ENCODE data around the gene LRRC45.

Gene LRRC45

DNA sequence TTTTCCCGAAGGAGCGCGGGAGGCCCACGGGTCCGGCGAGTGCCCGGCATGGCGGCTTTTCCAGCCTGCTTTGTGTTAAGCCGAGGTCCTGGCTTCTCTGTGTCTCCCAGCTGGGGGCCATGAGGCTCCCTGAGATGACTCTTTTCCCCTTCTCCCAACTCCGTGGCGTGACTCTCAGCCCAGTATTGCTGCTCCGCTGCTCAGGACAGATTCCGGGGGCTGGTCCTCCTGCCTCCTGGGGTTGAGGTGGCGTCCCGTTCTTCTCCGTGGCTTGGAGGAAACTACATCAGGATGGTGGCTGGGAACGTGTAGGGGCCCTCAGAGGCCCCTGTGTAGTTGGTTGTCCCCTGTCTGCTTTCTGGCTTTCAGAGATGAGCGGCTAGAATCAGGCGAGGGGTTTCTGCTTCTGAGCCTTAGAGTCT is 29.5 kb downstream of the LRRC45 start:
- Histone ChIP-seq H3K4me1 (ENCODE audit: control insufficient read depth, insufficient read depth, low read length) (peaks cover 7% of the 10 kb centered on the region), H3K36me3 (ENCODE audit: control insufficient read depth in 2 of 2, insufficient read depth in 1 of 2, low read length in 2 of 2) (peaks cover 0 to 78% of the 10 kb centered on the region in 2 experiments; a peak in 2 of 3 replicates), H3K4me3 (ENCODE audit: low read depth, low read length) (peak overlapping the region; percentile 83), H3K9me3 (ENCODE audit: control insufficient read depth, insufficient read depth, low read depth, low read length) (no peaks in the 10 kb centered on the region), H3K27ac (ENCODE audit: extremely low read depth, low read depth, low read length) (peak overlapping the region; percentile 73)
- TF ChIP-seq, protein P1, sequence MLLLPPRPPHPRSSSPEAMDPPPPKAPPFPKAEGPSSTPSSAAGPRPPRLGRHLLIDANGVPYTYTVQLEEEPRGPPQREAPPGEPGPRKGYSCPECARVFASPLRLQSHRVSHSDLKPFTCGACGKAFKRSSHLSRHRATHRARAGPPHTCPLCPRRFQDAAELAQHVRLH (tag by site-specific recombination; IDR thresholded peaks at IDR 0.05) = no peak
- TF ChIP-seq ZNF530 (tag by site-specific recombination; IDR thresholded peaks at IDR 0.05; ENCODE audit: low read depth) (no peak), ZNF600 (tag by site-specific recombination; IDR thresholded peaks at IDR 0.05) (peak; percentile 3; the same call in 1 of the 2 replicates), GLIS2 (tag by site-specific recombination; IDR thresholded peaks at IDR 0.05) (0 out of 2 replicates have a peak, but pooled peaks have one; percentile 5), ZIC2 (tag by site-specific recombination; IDR thresholded peaks at IDR 0.05) (peak; percentile 2; the same call in 1 of the 2 replicates)
- POLR2A ChIA-PET = interaction anchor here (0.5 to 14.2 kb wide), 10 partner anchors 9 to 243 kb away, joined by 3 to 96 read pairs (median 4); partner anchors contain the start of genes DCXR, DUS1L, FASN and RAC3
- CTCF ChIA-PET = interaction anchor here (0.7 kb wide), 2 partner anchors 15 to 33 kb away, joined by 3 read pairs; partner anchors contain the start of gene DCXR

DNA sequence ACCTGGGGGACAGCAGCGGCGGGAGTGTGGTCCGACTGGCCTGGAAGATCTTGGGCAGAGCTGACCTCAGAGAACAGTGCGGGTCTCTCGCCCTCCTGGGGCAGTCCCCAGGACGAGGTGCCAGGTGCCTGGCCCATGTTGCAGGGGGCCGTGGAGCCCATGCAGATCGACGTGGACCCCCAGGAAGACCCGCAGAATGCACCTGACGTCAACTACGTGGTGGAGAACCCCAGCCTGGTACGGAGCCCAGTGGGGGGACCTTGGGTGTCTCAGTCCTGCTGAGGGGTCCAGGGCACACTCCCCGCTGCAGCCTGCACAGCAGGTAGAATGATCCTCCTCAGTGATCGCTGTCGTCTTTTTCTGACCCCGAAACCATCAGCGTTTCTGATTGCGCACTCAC is 30.0 kb downstream of the LRRC45 start:
- ChIA-PET POLR2A (interaction anchor here (0.6 to 14.2 kb wide), 7 partner anchors 8 to 123 kb away, joined by 3 to 96 read pairs (median 4); partner anchors contain the start of genes CENPX, DCXR, LRRC45 and RAC3), CTCF (interaction anchor here (0.7 to 1.8 kb wide), 2 partner anchors 23 to 34 kb away, joined by 3 to 8 read pairs; no protein-coding TSS in a partner anchor)
- H3K4me3 ChIP-seq (ENCODE audit: low read depth, low read length) = peak overlapping the region; percentile 83
- no peak for TF ChIP-seq ZNF184 (tag by site-specific recombination; IDR thresholded peaks at IDR 0.05)
- TF ChIP-seq MEIS1 (CRISPR knock-in tag; IDR thresholded peaks at IDR 0.05; ENCODE audit: borderline replicate concordance) = no peak
- TF ChIP-seq GLIS2 (tag by site-specific recombination; IDR thresholded peaks at IDR 0.05) = peak; percentile 49; the same call in 1 of the 2 replicates
- no peak for TF ChIP-seq ZNF175 (tag by site-specific recombination; IDR thresholded peaks at IDR 0.05)
- TF ChIP-seq, protein P2, sequence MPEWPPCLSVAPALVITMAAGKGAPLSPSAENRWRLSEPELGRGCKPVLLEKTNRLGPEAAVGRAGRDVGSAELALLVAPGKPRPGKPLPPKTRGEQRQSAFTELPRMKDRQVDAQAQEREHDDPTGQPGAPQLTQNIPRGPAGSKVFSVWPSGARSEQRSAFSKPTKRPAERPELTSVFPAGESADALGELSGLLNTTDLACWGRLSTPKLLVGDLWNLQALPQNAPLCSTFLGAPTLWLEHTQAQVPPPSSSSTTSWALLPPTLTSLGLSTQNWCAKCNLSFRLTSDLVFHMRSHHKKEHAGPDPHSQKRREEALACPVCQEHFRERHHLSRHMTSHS (tag by site-specific recombination; IDR thresholded peaks at IDR 0.05) = no peak
- peaks cover 0 to 78% of the 10 kb centered on the region in 2 experiments; a peak in 2 of 3 replicates for H3K36me3 ChIP-seq (ENCODE audit: control insufficient read depth in 2 of 2, insufficient read depth in 1 of 2, low read length in 2 of 2)
- H3K4me1 ChIP-seq (ENCODE audit: control insufficient read depth, insufficient read depth, low read length) = peaks cover 7% of the 10 kb centered on the region
- H3K9me3 ChIP-seq (ENCODE audit: control insufficient read depth, insufficient read depth, low read depth, low read length) = no peaks in the 10 kb centered on the region
- H3K27ac ChIP-seq (ENCODE audit: extremely low read depth, low read depth, low read length) = peak overlapping the region; percentile 73

DNA sequence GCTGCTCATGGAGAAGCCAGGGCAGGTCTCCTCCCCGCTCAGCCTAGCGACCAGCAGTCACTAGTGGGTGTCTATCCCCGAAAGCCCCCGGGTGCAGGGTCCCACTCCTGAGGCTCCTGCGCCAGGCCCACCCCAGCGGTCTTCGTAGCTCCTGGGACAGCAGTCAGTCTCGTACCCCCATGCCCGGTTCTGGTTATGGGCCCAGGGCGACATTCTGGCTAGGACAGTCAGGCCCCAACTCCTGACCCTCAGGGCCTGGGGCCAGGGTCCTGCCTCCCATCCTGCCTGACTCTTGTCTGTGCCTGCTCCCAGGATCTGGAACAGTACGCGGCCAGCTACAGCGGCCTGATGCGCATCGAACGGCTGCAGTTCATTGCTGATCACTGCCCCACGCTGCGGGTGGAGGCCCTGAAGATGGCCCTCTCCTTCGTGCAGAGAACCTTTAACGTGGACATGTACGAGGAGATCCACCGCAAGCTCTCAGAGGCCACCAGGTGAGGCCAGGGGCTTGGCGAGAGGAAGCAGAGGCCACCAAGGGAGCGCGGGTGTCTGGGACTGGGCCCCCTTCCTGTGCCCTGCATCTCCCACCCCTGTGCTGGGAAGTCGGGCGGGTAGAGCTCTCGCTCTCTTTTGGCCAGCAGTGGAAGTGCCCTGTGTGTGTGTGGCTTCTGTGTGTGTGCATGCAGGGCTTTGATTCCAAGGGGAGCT is 30.6 kb downstream of the LRRC45 start:
- H3K27ac ChIP-seq (ENCODE audit: extremely low read depth, low read depth, low read length) = peak overlapping the region; percentile 36; the same call in 1 of the 2 replicates
- ChIA-PET CTCF (interaction anchor here (0.7 to 1.8 kb wide), 2 partner anchors 24 to 28 kb away, joined by 3 to 8 read pairs; no protein-coding TSS in a partner anchor), POLR2A (interaction anchor here (0.5 to 14.2 kb wide), 8 partner anchors 9 to 123 kb away, joined by 3 to 96 read pairs (median 4); partner anchors contain the start of genes CENPX, DCXR, LRRC45 and RAC3)
- peaks cover 0 to 78% of the 10 kb centered on the region in 2 experiments; a peak in 2 of 3 replicates for H3K36me3 ChIP-seq (ENCODE audit: control insufficient read depth in 2 of 2, insufficient read depth in 1 of 2, low read length in 2 of 2)
- no peaks in the 10 kb centered on the region for H3K9me3 ChIP-seq (ENCODE audit: control insufficient read depth, insufficient read depth, low read depth, low read length)
- H3K4me3 ChIP-seq (ENCODE audit: low read depth, low read length) = no peak overlapping the region
- peaks cover 7% of the 10 kb centered on the region for H3K4me1 ChIP-seq (ENCODE audit: control insufficient read depth, insufficient read depth, low read length)
- TF ChIP-seq KLF10 (tag by site-specific recombination; IDR thresholded peaks at IDR 0.05) = no peak
- no peak for TF ChIP-seq ZNF555 (tag by site-specific recombination; conservative IDR thresholded peaks at IDR 0.05)
- no peak for TF ChIP-seq IKZF3 (tag by site-specific recombination; IDR thresholded peaks at IDR 0.05)
- no peak for TF ChIP-seq ZNF623 (tag by site-specific recombination; IDR thresholded peaks at IDR 0.05)
- no peak for TF ChIP-seq ZNF248 (tag by site-specific recombination; IDR thresholded peaks at IDR 0.05)
- TF ChIP-seq ZNF747 (tag by site-specific recombination; IDR thresholded peaks at IDR 0.05) = no peak
- TF ChIP-seq, protein P3, sequence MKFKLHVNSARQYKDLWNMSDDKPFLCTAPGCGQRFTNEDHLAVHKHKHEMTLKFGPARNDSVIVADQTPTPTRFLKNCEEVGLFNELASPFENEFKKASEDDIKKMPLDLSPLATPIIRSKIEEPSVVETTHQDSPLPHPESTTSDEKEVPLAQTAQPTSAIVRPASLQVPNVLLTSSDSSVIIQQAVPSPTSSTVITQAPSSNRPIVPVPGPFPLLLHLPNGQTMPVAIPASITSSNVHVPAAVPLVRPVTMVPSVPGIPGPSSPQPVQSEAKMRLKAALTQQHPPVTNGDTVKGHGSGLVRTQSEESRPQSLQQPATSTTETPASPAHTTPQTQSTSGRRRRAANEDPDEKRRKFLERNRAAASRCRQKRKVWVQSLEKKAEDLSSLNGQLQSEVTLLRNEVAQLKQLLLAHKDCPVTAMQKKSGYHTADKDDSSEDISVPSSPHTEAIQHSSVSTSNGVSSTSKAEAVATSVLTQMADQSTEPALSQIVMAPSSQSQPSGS (tag by site-specific recombination; IDR thresholded peaks at IDR 0.05; ENCODE audit: low read depth) = no peak
- no peak for TF ChIP-seq ZNF785 (tag by site-specific recombination; IDR thresholded peaks at IDR 0.05)
- peak; percentile 95 for TF ChIP-seq ZNF223 (tag by site-specific recombination; IDR thresholded peaks at IDR 0.05)
- no peak for TF ChIP-seq ZNF529 (tag by site-specific recombination; IDR thresholded peaks at IDR 0.05; ENCODE audit: insufficient replicate concordance)
- TF ChIP-seq ZBTB48 (tag by site-specific recombination; IDR thresholded peaks at IDR 0.05) = 0 out of 2 replicates have a peak, but pooled peaks have one; percentile 17
- TF ChIP-seq GLI2 (tag by site-specific recombination; IDR thresholded peaks at IDR 0.05; ENCODE audit: borderline replicate concordance, low read depth) = no peak
- no peak for TF ChIP-seq ZNF837 (tag by site-specific recombination; IDR thresholded peaks at IDR 0.05)
- no peak for TF ChIP-seq ZNF670 (tag by site-specific recombination; IDR thresholded peaks at IDR 0.05; ENCODE audit: low read depth)
- TF ChIP-seq, protein P4, sequence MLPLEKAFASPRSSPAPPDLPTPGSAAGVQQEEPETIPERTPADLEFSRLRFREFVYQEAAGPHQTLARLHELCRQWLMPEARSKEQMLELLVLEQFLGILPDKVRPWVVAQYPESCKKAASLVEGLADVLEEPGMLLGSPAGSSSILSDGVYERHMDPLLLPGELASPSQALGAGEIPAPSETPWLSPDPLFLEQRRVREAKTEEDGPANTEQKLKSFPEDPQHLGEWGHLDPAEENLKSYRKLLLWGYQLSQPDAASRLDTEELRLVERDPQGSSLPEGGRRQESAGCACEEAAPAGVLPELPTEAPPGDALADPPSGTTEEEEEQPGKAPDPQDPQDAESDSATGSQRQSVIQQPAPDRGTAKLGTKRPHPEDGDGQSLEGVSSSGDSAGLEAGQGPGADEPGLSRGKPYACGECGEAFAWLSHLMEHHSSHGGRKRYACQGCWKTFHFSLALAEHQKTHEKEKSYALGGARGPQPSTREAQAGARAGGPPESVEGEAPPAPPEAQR (tag by site-specific recombination; IDR thresholded peaks at IDR 0.05) = no peak
- no peak for TF ChIP-seq ZNF202 (tag by site-specific recombination; IDR thresholded peaks at IDR 0.05; ENCODE audit: borderline replicate concordance)
- TF ChIP-seq GLIS2 (tag by site-specific recombination; IDR thresholded peaks at IDR 0.05) = peak; percentile 15; the same call in 1 of the 2 replicates

All from HEK293 (cell line).